ENCODE data around the gene STAT3.

Gene STAT3

GRCh38 chr17:42358434-42358833 is 29.8 kb downstream of the STAT3 start:
- in situ Hi-C loops (cut with MboI; ENCODE audit: low sequenced_read_pairs), result no loop called here

GRCh38 chr17:42354956-42355843 is 33.0 kb downstream of the STAT3 start:
- in situ Hi-C loops (cut with MboI; ENCODE audit: low sequenced_read_pairs), result no loop called here

GRCh38 chr17:42348104-42348503 is 40.1 kb downstream of the STAT3 start:
- in situ Hi-C loops (cut with MboI; ENCODE audit: low sequenced_read_pairs), result no loop called here

- in situ Hi-C loops (cut with MboI; ENCODE audit: low sequenced_read_pairs), result no loop called here
These were observed 40.6 kb downstream of the STAT3 start for GRCh38 chr17:42347606-42348005.

- in situ Hi-C loops (cut with MboI; ENCODE audit: low sequenced_read_pairs), result no loop called here
These were observed 41.0 kb downstream of the STAT3 start for GRCh38 chr17:42347198-42347597.

GRCh38 chr17:42346481-42346880 is 41.8 kb downstream of the STAT3 start:
- in situ Hi-C loops (cut with MboI; ENCODE audit: low sequenced_read_pairs), result no loop called here

- in situ Hi-C loops (cut with MboI; ENCODE audit: low sequenced_read_pairs), result no loop called here
These were observed 42.7 kb downstream of the STAT3 start for GRCh38 chr17:42345396-42346073.

GRCh38 chr17:42342242-42343008 is 45.8 kb downstream of the STAT3 start:
- in situ Hi-C loops (cut with MboI; ENCODE audit: low sequenced_read_pairs), result no loop called here

GRCh38 chr17:42341568-42341967 is 46.7 kb downstream of the STAT3 start:
- in situ Hi-C loops (cut with MboI; ENCODE audit: low sequenced_read_pairs), result no loop called here

GRCh38 chr17:42340691-42341127 is 47.5 kb downstream of the STAT3 start:
- in situ Hi-C loops (cut with MboI; ENCODE audit: low sequenced_read_pairs), result no loop called here

GRCh38 chr17:42339221-42339620 is 49.0 kb downstream of the STAT3 start:
- in situ Hi-C loops (cut with MboI; ENCODE audit: low sequenced_read_pairs), result no loop called here

- in situ Hi-C loops (cut with MboI; ENCODE audit: low sequenced_read_pairs), result no loop called here
These were observed 49.7 kb downstream of the STAT3 start for GRCh38 chr17:42338427-42338985.

- in situ Hi-C loops (cut with MboI; ENCODE audit: low sequenced_read_pairs), result no loop called here
These were observed 50.8 kb downstream of the STAT3 start for GRCh38 chr17:42337442-42337841.

GRCh38 chr17:42334677-42335076 is 53.6 kb downstream of the STAT3 start:
- in situ Hi-C loops (cut with MboI; ENCODE audit: low sequenced_read_pairs), result no loop called here

- in situ Hi-C loops (cut with MboI; ENCODE audit: low sequenced_read_pairs), result no loop called here
These were observed 55.2 kb downstream of the STAT3 start for GRCh38 chr17:42333053-42333452.

GRCh38 chr17:42329025-42329976 is 58.9 kb downstream of the STAT3 start:
- in situ Hi-C loops (cut with MboI; ENCODE audit: low sequenced_read_pairs), result loop anchor here (10.0 kb wide), 1 partner anchor 196 kb away; no protein-coding TSS in a partner anchor

- in situ Hi-C loops (cut with MboI; ENCODE audit: low sequenced_read_pairs), result loop anchor here (10.0 kb wide), 1 partner anchor 200 kb away; no protein-coding TSS in a partner anchor
These were observed 63.2 kb downstream of the STAT3 start for GRCh38 chr17:42325026-42325425.

GRCh38 chr17:42323268-42323773 is 64.9 kb downstream of the STAT3 start:
- in situ Hi-C loops (cut with MboI; ENCODE audit: low sequenced_read_pairs), result loop anchor here (5.0 to 10.0 kb wide), 2 partner anchors 79 to 201 kb away; no protein-coding TSS in a partner anchor
